Loucy (cell line): ENCODE data around the gene ARF1.

Experiments used
- EZH2phosphoT487 ChIP-seq: fragments of 200-600 bp; IDR thresholded peaks from 2 replicates; pipeline ENCODE4 v1.6.1; 2018; ENCODE audit warnings: antibody characterized with exemption, mild to moderate bottlenecking, moderate library complexity, borderline replicate concordance
- TF ChIP-seq, protein P1 (sequence below): fragments of 200-600 bp; sonication (generic); conservative IDR thresholded peaks from 2 replicates; pipeline ENCODE4 v1.5.1; 2014; ENCODE audit warnings: mild to moderate bottlenecking, antibody characterized with exemption, low read length

DNA sequence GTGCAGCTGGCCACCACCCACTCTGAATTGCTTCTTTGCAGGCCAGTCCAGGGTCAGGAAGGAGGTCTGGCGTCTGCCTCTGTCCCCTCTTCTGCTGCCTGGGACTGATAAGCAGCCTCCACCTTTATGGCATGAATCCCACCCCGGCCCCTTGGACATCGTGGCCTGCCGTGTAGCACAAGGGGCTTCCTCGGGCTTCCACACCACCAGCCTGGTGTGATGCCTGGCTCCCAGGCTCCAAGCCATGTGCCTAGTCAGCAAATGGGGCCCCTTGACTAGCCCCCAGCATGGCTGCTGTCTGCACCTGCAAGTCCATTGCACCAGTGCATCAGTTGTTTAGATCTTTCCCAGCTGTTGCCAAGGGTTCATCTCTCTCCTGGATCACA is 9.9 kb upstream of the ARF1 start:
- TF ChIP-seq, protein P1, sequence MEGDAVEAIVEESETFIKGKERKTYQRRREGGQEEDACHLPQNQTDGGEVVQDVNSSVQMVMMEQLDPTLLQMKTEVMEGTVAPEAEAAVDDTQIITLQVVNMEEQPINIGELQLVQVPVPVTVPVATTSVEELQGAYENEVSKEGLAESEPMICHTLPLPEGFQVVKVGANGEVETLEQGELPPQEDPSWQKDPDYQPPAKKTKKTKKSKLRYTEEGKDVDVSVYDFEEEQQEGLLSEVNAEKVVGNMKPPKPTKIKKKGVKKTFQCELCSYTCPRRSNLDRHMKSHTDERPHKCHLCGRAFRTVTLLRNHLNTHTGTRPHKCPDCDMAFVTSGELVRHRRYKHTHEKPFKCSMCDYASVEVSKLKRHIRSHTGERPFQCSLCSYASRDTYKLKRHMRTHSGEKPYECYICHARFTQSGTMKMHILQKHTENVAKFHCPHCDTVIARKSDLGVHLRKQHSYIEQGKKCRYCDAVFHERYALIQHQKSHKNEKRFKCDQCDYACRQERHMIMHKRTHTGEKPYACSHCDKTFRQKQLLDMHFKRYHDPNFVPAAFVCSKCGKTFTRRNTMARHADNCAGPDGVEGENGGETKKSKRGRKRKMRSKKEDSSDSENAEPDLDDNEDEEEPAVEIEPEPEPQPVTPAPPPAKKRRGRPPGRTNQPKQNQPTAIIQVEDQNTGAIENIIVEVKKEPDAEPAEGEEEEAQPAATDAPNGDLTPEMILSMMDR: no peak
- TF ChIP-seq EZH2phosphoT487: no peak
